DMS 273 (cell line): ENCODE measurements around the gene SLC11A1.

Experiments
- DNase-seq: peaks from one replicate; lab custom pipeline; 2025; ENCODE audit not compliant: unreplicated experiment; lab: John Stamatoyannopoulos, UW

Gene SLC11A1

GRCh38 chr2:218431878-218432277 lies 49.8 kb downstream of the SLC11A1 start:
- DNase-seq: no peak

GRCh38 chr2:218432676-218433365 lies 50.7 kb downstream of the SLC11A1 start:
- DNase-seq: no peak

- DNase-seq: no peak
Observed at GRCh38 chr2:218434456-218434855, 52.4 kb downstream of the SLC11A1 start.

- no peak for DNase-seq
Observed at GRCh38 chr2:218435003-218435982, 53.2 kb downstream of the SLC11A1 start.

GRCh38 chr2:218436992-218437391 lies 54.9 kb downstream of the SLC11A1 start:
- DNase-seq: no peak

- no peak for DNase-seq
Observed at GRCh38 chr2:218437969-218438368, 55.9 kb downstream of the SLC11A1 start.

- no peak for DNase-seq
Observed at GRCh38 chr2:218438596-218438995, 56.5 kb downstream of the SLC11A1 start.

- DNase-seq: no peak
Observed at GRCh38 chr2:218444692-218445357, 62.8 kb downstream of the SLC11A1 start.

GRCh38 chr2:218445602-218446001 lies 63.5 kb downstream of the SLC11A1 start:
- no peak for DNase-seq
